Tracheal epithelial cell (primary cell): ENCODE measurements around the gene SRL. TPM values are rescaled to one million over a fixed set of nuclear protein-coding genes. Genes with fewer than 3 reads are reported as not detected.

Experiments used
- total RNA-seq: library from RNA; depleted of rRNA; stranded (reverse); fragments of >200 nt; gene quantifications from 2 replicates; pipeline ENCODE4 v1.2.1, GENCODE V29; 2014

SRL gene
- under 0.01 TPM in 1 of 2 replicates, not detected in the other for total RNA-seq

DNA sequence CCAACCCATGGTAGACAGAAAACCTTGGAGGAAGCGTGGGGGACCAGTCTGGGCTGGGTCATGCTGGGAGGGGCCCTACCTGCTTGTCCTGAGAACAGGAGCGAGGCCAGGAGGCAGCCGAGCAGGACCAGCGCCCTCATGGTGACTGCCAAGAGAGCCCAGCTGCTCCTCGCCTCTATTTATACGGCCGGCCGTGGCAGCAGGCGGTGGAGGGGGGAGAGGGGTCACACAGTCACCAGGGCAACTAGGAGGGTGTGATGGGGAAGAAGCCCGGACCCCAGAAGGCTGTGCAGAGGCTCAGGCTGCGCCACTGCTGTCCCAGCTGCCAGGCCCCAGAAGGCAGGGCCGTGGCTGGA is at the start of gene SRL:
Gene SRL, minus strand, starts transcription at position 153 of the 356 bp plus-strand sequence. Its CDS starts 13 bp downstream, at position 140.

Other genes with a start within 250 kb of the SRL start
- 8.2 and 20.2 TPM in 2 replicates for gene ADCY9, start 125.6 kb downstream of the SRL start, total RNA-seq
- gene TFAP4, start 30.9 kb upstream of the SRL start, total RNA-seq = 6.0 and 14.7 TPM in 2 replicates
- 1.3 and 1.4 TPM in 2 replicates for gene GLIS2, start 74.0 kb upstream of the SRL start, total RNA-seq
- 42.6 and 45.8 TPM in 2 replicates for gene PAM16, start 109.2 kb upstream of the SRL start, total RNA-seq
- gene VASN, start 129.8 kb upstream of the SRL start, total RNA-seq = 7.5 and 15.4 TPM in 2 replicates
- gene CORO7, start 174.5 kb upstream of the SRL start, total RNA-seq = 7.2 and 18.6 TPM in 2 replicates
- 67.0 and 74.0 TPM in 2 replicates for gene DNAJA3, start 183.8 kb upstream of the SRL start, total RNA-seq
- 52.0 and 96.1 TPM in 2 replicates for gene NMRAL1, start 232.5 kb upstream of the SRL start, total RNA-seq
- gene HMOX2, start 234.3 kb upstream of the SRL start, total RNA-seq = 45.8 and 119 TPM in 2 replicates